ENCODE measurements around the gene ATP9A.

DNA sequence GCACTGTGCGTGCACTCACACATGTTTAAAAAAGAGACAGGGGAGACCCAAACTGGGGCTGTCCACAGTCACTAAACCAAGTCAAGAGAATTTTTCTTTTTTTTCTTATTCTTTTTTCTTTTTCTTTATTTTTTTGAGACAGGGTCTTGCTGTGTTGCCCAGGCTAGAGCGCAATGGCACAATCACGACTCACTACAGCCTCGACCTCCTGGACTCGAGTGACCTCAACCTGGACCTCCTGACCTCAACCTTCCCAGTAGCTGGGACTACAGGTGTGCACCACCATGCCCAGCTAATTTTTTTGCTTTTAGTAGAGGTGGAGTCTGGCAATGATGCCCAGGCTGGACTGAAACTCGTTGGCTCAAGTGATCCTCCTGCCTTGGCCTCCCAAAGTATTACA is 136.2 kb downstream of the ATP9A start:
- TF ChIP-seq, protein P1, sequence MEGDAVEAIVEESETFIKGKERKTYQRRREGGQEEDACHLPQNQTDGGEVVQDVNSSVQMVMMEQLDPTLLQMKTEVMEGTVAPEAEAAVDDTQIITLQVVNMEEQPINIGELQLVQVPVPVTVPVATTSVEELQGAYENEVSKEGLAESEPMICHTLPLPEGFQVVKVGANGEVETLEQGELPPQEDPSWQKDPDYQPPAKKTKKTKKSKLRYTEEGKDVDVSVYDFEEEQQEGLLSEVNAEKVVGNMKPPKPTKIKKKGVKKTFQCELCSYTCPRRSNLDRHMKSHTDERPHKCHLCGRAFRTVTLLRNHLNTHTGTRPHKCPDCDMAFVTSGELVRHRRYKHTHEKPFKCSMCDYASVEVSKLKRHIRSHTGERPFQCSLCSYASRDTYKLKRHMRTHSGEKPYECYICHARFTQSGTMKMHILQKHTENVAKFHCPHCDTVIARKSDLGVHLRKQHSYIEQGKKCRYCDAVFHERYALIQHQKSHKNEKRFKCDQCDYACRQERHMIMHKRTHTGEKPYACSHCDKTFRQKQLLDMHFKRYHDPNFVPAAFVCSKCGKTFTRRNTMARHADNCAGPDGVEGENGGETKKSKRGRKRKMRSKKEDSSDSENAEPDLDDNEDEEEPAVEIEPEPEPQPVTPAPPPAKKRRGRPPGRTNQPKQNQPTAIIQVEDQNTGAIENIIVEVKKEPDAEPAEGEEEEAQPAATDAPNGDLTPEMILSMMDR (IDR thresholded peaks at IDR 0.05), result no peak
- TF ChIP-seq EP300 (IDR thresholded peaks at IDR 0.05), result no peak
- TF ChIP-seq POLR2A (IDR thresholded peaks at IDR 0.05), result no peak

All from tibial nerve (tissue), 4 donors.